HFF-Myc (cell line): Measurements from ENCODE around the gene TBCCD1.
"Not testable (repeated sequence)": the region's sequence is repeated elsewhere in the genome, so short reads cannot be mapped to it uniquely, and the experiment has no call there.

Source experiments
- DNase-seq: peaks from one replicate; pipeline ENCODE4 v3.0.0-alpha.2; 2011; ENCODE audit warnings: low read depth; ENCODE audit errors: extremely low read depth
- H3K4me3 ChIP-seq: replicated peaks from 2 replicates; pipeline ENCODE4 v1.5.1; 2011; ENCODE audit warnings: low read depth, mild to moderate bottlenecking, control low read depth, low read length
- TF ChIP-seq, protein P1 (sequence below): IDR thresholded peaks from 2 replicates; pipeline ENCODE4 v1.5.1; 2012; ENCODE audit warnings: mild to moderate bottlenecking, low read depth, low read length, control low read depth; ENCODE audit errors: missing control alignments

TBCCD1 gene

DNA sequence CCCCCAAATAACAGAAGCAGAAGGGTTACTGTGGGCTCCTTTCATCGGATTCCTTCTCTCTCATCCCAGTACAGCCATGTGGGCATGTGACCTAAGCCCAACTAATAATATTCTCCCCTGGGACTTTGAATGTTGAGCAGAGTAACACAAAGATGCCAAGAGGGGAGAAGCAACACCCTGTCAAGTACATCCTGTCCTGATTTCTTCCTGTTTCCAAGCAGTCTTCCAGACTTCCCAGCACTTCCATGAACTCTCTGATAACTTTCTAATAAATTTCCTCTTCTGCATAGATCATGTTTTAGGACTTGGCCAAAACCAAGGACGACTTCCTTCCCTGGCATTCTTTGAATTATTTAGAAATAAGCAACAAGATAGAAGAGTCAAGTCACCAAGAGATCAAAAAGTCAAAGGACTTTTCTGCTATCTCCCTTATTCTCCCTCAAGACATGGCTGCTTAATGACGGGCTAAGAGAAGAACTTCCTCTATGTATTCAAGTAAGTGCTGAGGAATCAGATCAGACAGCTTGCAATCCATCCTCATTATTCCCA, 60.9 kb downstream of the TBCCD1 start:
- no peak for DNase-seq
- no peak overlapping the region for H3K4me3 ChIP-seq
- TF ChIP-seq, protein P1, sequence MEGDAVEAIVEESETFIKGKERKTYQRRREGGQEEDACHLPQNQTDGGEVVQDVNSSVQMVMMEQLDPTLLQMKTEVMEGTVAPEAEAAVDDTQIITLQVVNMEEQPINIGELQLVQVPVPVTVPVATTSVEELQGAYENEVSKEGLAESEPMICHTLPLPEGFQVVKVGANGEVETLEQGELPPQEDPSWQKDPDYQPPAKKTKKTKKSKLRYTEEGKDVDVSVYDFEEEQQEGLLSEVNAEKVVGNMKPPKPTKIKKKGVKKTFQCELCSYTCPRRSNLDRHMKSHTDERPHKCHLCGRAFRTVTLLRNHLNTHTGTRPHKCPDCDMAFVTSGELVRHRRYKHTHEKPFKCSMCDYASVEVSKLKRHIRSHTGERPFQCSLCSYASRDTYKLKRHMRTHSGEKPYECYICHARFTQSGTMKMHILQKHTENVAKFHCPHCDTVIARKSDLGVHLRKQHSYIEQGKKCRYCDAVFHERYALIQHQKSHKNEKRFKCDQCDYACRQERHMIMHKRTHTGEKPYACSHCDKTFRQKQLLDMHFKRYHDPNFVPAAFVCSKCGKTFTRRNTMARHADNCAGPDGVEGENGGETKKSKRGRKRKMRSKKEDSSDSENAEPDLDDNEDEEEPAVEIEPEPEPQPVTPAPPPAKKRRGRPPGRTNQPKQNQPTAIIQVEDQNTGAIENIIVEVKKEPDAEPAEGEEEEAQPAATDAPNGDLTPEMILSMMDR, result no peak

DNA sequence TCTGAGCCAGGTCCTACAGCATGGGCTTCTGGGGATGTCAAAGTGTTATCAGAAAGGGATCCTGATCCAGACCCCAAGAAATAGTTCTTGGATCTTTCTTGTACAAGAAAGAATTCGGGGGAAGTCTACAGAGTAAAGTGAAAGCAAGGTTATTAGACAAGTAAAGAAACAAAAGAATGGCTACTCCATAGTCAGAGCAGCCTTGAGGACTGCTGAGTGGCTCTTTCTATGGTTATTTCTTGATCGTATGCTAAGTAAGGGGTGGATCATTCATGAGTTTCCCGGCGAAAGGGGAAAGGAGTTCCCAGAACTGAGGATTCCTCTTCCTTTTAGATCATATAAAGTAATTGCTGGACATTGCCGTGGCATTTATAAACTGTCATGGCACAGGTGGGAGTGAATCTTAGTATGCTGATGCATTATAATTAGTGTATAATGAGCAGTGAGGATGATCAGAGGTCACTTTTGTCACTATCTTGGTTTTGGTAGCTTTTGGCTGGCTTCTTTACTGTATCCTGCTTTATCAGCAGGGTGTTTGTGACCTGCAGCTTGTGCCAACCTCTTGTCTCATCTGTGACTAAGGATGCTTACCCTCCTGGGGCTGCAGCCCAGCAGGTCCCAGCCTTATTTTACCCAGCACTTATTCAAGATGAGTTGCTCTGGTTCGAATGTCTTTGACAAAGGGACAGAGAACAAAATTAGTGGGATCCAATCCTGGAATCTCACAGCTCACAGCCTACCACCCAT, 64.0 kb downstream of the TBCCD1 start:
- TF ChIP-seq, protein P1, result no peak
- H3K4me3 ChIP-seq, result no peak overlapping the region
- no peak for DNase-seq

DNA sequence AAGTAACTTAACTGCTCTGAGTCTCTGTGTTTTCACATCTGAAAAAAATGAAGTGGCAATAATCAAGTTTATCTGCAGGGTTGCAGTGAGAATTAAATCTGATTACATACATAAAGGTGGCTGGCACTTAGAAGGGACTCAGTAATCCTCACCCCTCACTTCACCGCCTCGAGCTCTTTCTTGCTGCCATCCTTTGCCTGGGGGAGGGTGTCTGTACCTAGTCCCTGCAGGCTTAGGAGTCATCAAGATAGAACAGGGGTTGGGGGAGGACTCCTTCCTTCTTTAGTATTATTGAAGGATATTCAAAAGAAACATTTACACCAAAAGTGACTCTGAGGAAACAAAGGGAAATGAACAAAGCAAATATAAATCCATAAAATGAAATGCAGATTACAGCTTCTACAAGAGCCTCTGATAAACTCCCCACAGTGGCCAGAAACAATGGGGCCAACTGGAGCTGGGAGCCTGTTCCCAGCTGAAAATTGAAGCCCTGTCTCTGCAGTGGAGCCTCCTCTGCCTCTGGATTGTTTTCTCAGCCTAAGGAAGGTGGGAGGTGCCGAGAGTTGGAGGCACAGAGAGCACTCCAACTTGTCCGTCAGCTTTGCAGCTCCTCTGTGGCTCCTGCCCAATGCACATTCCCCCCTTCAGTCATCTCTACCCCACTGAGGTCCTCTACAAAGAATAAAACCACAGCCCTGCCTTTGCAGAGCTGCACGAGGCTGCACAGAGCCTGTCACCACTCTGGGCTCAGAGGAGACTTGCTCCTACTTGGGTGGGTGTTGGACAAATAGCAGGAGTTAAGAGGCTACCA, 64.8 kb downstream of the TBCCD1 start:
- no peak for DNase-seq
- TF ChIP-seq, protein P1, result no peak
- no peak overlapping the region for H3K4me3 ChIP-seq

DNA sequence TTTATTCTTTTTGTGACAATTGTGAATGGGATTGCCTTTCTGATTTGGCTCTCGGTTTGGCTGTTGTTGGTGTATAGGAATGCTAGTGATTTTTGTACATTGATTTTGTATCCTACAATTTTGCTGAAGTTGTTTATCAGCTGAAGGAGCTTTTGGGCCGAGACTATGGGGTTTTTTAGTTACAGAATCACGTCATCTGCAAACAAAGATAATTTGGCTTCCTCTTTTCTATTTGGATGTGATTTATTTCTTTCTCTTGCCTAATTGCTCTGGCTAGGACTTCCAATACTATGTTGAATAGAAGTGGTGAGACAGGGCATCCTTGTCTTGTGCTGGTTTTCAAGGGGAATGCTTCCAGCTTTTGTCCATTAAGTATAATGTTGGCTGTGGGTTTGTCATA, 67.2 kb downstream of the TBCCD1 start:
- not testable (repeated sequence) for H3K4me3 ChIP-seq, DNase-seq

DNA sequence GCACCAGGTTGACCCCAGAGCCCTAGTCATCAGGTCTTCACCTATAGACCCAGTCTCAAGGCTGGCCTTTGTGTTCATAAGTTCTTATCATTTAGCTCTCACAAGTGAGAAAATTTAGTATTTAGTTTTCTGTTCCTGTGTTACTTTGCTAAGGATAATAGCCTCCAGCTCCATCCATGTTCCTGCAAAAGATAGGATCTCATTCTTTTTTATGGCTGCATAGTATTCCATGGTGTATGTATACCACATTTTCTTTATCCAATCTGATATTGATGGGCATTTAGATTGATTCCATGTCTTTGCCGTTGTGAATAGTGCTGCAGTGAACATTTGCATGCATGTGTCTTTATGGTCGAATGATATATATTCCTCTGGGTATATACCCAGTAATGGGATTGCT, 69.1 kb downstream of the TBCCD1 start:
- not testable (repeated sequence) for H3K4me3 ChIP-seq, DNase-seq

DNA sequence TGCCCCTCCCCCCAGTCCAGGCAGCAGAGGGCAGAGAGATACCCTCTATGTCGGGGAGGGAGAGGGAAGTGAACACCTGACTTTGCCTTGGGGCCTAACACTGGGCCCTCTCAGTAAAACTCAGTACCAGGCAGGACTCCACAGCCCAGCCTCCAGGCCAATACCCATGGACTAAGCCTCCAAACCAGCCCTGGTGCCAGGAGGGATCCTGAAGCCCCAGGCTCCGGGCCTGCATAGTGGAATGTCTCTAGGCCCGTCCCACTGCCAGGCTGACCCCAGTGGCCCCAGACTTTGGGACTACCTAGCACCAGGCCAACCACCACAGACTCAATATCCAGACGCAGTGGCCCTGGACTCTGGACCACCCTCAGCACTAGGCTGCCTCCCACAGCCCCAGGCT, 69.5 kb downstream of the TBCCD1 start:
- TF ChIP-seq, protein P1, result no peak
- no peak overlapping the region for H3K4me3 ChIP-seq
- no peak for DNase-seq

DNA sequence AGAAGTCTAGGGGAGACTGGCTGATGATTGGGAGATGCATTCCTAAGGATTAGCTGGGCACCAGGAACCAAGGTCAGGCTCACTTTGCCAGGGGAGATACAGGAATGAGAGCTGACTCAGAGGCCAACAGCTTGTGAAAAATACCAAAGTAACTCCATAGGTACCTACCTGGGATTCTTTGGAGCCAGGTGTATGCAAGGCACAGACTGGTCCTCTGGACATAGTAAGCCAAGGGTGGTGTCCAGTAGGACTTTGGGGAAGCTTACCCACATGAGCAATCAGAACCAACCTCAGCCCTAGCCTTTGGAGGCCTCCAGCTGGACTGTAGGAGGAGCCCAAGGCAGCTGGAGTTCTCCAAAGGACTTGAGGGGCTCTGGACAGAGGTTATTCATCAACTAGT, 70.5 kb downstream of the TBCCD1 start:
- TF ChIP-seq, protein P1, result no peak
- no peak overlapping the region for H3K4me3 ChIP-seq
- DNase-seq, result no peak
